ENCODE results near the gene RPS5.
"Not testable (repeated sequence)": the region's sequence is repeated elsewhere in the genome, so short reads cannot be mapped to it uniquely, and the experiment has no call there.

The RPS5 gene

GRCh38 chr19:58386576-58387337, at the start of gene RPS5:
TSS of gene RPS5 (plus strand) at chr19:58387269. CDS start at chr19:58388138, 869 bp downstream.
- DNase-seq (ENCODE audit: extremely low spot score) = peak; percentile 98
- CTCF ChIA-PET = no interaction called here
- no peak for TF ChIP-seq TARDBP (IDR thresholded peaks at IDR 0.05)
- TF ChIP-seq ELF4 (IDR thresholded peaks at IDR 0.05) = peak; percentile 94
- TF ChIP-seq NFRKB (IDR thresholded peaks at IDR 0.05) = no peak
- TF ChIP-seq, protein P1, sequence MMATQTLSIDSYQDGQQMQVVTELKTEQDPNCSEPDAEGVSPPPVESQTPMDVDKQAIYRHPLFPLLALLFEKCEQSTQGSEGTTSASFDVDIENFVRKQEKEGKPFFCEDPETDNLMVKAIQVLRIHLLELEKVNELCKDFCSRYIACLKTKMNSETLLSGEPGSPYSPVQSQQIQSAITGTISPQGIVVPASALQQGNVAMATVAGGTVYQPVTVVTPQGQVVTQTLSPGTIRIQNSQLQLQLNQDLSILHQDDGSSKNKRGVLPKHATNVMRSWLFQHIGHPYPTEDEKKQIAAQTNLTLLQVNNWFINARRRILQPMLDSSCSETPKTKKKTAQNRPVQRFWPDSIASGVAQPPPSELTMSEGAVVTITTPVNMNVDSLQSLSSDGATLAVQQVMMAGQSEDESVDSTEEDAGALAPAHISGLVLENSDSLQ (IDR thresholded peaks at IDR 0.05) = no peak
- TF ChIP-seq L3MBTL2 (conservative IDR thresholded peaks at IDR 0.05) = peak; percentile 92
- TF ChIP-seq HDGF (IDR thresholded peaks at IDR 0.05; ENCODE audit: borderline replicate concordance) = no peak
- POLR2A ChIA-PET = interaction anchor here (0.7 to 3.5 kb wide), 4 partner anchors 13 to 169 kb away, joined by 3 to 21 read pairs (median 4); partner anchors contain the start of genes CHMP2A, ZNF497 and ZNF584

DNA sequence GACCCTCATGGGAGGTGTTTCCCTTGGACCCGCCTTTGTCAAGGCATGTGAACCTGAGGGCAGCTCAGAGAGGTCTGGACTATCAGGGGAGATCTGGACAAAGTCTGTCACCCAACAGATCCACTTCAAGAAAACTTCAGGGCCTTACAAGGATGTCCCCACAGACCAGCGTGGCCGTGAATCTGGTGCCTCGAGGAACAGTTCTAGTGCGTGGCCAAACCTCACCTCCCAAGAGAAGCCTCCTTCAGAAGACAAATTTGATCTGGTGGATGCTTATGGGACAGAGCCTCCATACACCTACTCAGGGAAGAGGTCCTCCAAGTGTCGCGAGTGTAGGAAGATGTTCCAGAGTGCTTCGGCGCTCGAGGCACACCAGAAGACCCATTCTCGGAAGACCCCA, 48.7 kb upstream of the RPS5 start:
- ChIA-PET POLR2A (interaction anchor here (1.3 kb wide), 1 partner anchor 10 kb away, joined by 4 read pairs; no protein-coding TSS in a partner anchor), CTCF (no interaction called here)
- DNase-seq (ENCODE audit: extremely low spot score) = no peak
- TF ChIP-seq TARDBP (IDR thresholded peaks at IDR 0.05) (no peak), FOXA1 (IDR thresholded peaks at IDR 0.05) (no peak), BHLHE40 (IDR thresholded peaks at IDR 0.05; ENCODE audit: borderline replicate concordance) (no peak), L3MBTL2 (conservative IDR thresholded peaks at IDR 0.05) (no peak), FOXK2 (IDR thresholded peaks at IDR 0.05) (no peak), ELF4 (IDR thresholded peaks at IDR 0.05) (no peak), SP1 (IDR thresholded peaks at IDR 0.05) (no peak), NFRKB (IDR thresholded peaks at IDR 0.05) (no peak)
- TF ChIP-seq, protein P1 (IDR thresholded peaks at IDR 0.05) = no peak

DNA sequence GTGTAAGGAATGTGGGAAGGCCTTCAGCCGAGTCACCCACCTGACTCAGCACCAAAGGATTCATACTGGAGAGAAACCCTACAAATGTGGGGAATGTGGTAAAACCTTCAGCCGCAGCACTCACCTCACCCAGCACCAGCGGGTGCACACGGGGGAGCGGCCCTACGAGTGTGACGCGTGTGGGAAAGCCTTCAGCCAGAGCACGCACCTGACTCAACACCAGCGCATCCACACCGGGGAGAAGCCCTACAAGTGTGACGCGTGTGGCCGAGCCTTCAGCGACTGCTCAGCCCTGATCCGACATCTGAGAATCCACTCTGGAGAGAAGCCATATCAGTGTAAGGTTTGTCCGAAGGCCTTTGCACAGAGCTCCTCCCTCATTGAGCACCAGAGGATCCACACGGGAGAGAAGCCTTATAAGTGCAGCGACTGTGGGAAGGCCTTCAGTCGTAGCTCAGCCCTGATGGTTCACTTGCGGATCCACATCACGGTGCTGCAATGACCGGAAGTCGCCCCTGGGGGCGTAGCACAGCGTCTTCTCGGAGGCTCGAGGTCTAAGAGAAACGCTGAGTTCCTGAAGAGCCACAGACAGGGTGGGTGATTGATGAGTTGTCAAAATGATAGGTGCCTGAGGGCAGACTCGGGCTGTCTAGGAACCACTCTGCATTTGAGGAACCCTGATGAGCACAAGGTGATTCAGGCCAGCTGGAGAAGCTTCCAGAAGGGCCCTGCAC, 48.1 kb upstream of the RPS5 start:
- CTCF ChIA-PET = no interaction called here
- POLR2A ChIA-PET = interaction anchor here (1.3 kb wide), 1 partner anchor 9 kb away, joined by 4 read pairs; no protein-coding TSS in a partner anchor
- DNase-seq (ENCODE audit: extremely low spot score) = peak; percentile 26
- no peak for TF ChIP-seq BHLHE40 (IDR thresholded peaks at IDR 0.05; ENCODE audit: borderline replicate concordance)
- TF ChIP-seq, protein P1 (IDR thresholded peaks at IDR 0.05) = peak; percentile 62

GRCh38 chr19:58345558-58345957, 41.5 kb upstream of the RPS5 start:
- no peak for TF ChIP-seq ZNF384 (IDR thresholded peaks at IDR 0.05)
- no peak for TF ChIP-seq FOXA1 (IDR thresholded peaks at IDR 0.05)
- CTCF ChIA-PET = no interaction called here
- POLR2A ChIA-PET = interaction anchor here (0.8 to 4.4 kb wide), 2 partner anchors 17 to 18 kb away, joined by 3 to 30 read pairs; partner anchors contain the start of gene ZNF497
- no peak for DNase-seq (ENCODE audit: extremely low spot score)

- TF ChIP-seq L3MBTL2 (conservative IDR thresholded peaks at IDR 0.05) = peak; percentile 83
- TF ChIP-seq BHLHE40 (IDR thresholded peaks at IDR 0.05; ENCODE audit: borderline replicate concordance) = no peak
- peak; percentile 97 for DNase-seq (ENCODE audit: extremely low spot score)
- POLR2A ChIA-PET = interaction anchor here (0.9 to 4.4 kb wide), 6 partner anchors 9 to 172 kb away, joined by 3 to 30 read pairs (median 4); partner anchors contain the start of genes ZBTB45, ZNF497 and ZNF544
- CTCF ChIA-PET = no interaction called here
Observed at GRCh38 chr19:58346961-58347929, 39.8 kb upstream of the RPS5 start.

- POLR2A ChIA-PET = interaction anchor here (1.1 to 4.4 kb wide), 4 partner anchors 9 to 172 kb away, joined by 4 to 30 read pairs (median 4); partner anchors contain the start of genes ZBTB45 and ZNF497
- CTCF ChIA-PET; DNase-seq (ENCODE audit: extremely low spot score): not testable (repeated sequence)
Observed at GRCh38 chr19:58348080-58348479, 39.0 kb upstream of the RPS5 start.

- no peak for TF ChIP-seq FOXK2 (IDR thresholded peaks at IDR 0.05)
- TF ChIP-seq, protein P1 (IDR thresholded peaks at IDR 0.05) = no peak
- TF ChIP-seq FOXA1 (IDR thresholded peaks at IDR 0.05) = no peak
- TF ChIP-seq NFRKB (IDR thresholded peaks at IDR 0.05) = no peak
- no peak for TF ChIP-seq L3MBTL2 (conservative IDR thresholded peaks at IDR 0.05)
- TF ChIP-seq SP1 (IDR thresholded peaks at IDR 0.05) = no peak
- no peak for DNase-seq (ENCODE audit: extremely low spot score)
- ChIA-PET CTCF (no interaction called here), POLR2A (no interaction called here)
Observed at GRCh38 chr19:58349590-58349989, 37.5 kb upstream of the RPS5 start.

All from HEK293T (cell line).